ENCODE measurements around the gene PITPNB. TPM values are rescaled to one million over a fixed set of nuclear protein-coding genes. Genes with fewer than 3 reads are reported as not detected.

The PITPNB gene
- total and polyA plus RNA-seq, 2 of the 13 experiments (the other 11 are each of a cell fraction or from before 2014, with no cell fraction given): 17.0 to 30.1 TPM

DNA sequence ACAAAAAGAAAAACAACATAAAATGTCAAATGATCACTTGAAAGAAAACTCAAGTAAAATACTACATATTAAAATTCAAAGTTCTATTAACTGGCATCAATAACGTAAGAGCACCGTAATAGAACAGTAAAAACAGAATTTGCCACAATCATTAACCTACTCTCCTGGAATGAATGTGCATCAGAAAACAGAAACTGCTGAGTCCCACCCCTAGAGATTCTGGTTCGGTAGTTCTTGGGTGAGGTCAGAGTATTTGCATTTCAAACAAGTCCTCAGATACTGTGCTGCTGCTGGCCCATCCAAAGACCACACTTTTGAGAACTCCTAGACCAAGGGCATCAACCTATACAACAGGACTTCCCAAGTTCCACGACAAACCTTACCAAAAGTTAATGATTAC is 23.5 kb downstream of the PITPNB start:
- DNase-seq (ENCODE audit: low spot score): no peak
- TF ChIP-seq, protein P1, sequence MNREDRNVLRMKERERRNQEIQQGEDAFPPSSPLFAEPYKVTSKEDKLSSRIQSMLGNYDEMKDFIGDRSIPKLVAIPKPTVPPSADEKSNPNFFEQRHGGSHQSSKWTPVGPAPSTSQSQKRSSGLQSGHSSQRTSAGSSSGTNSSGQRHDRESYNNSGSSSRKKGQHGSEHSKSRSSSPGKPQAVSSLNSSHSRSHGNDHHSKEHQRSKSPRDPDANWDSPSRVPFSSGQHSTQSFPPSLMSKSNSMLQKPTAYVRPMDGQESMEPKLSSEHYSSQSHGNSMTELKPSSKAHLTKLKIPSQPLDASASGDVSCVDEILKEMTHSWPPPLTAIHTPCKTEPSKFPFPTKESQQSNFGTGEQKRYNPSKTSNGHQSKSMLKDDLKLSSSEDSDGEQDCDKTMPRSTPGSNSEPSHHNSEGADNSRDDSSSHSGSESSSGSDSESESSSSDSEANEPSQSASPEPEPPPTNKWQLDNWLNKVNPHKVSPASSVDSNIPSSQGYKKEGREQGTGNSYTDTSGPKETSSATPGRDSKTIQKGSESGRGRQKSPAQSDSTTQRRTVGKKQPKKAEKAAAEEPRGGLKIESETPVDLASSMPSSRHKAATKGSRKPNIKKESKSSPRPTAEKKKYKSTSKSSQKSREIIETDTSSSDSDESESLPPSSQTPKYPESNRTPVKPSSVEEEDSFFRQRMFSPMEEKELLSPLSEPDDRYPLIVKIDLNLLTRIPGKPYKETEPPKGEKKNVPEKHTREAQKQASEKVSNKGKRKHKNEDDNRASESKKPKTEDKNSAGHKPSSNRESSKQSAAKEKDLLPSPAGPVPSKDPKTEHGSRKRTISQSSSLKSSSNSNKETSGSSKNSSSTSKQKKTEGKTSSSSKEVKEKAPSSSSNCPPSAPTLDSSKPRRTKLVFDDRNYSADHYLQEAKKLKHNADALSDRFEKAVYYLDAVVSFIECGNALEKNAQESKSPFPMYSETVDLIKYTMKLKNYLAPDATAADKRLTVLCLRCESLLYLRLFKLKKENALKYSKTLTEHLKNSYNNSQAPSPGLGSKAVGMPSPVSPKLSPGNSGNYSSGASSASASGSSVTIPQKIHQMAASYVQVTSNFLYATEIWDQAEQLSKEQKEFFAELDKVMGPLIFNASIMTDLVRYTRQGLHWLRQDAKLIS (CRISPR knock-in tag; IDR thresholded peaks at IDR 0.05): no peak
- no peak for TF ChIP-seq ZNF619 (CRISPR knock-in tag; IDR thresholded peaks at IDR 0.05)
- no peak for TF ChIP-seq GATAD1 (CRISPR knock-in tag; IDR thresholded peaks at IDR 0.05)
- TF ChIP-seq ZFP36L1 (CRISPR knock-in tag; IDR thresholded peaks at IDR 0.05): no peak
- TF ChIP-seq, protein P2, sequence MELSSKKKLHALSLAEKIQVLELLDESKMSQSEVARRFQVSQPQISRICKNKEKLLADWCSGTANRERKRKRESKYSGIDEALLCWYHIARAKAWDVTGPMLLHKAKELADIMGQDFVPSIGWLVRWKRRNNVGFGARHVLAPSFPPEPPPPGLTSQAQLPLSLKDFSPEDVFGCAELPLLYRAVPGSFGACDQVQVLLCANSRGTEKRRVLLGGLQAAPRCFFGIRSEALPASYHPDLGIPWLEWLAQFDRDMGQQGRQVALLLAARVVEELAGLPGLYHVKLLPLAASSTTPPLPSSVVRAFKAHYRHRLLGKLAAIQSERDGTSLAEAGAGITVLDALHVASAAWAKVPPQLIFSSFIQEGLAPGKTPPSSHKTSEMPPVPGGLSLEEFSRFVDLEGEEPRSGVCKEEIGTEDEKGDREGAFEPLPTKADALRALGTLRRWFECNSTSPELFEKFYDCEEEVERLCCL (CRISPR knock-in tag; IDR thresholded peaks at IDR 0.05; ENCODE audit: borderline replicate concordance): no peak
- no peak for TF ChIP-seq ZNF496 (CRISPR knock-in tag; IDR thresholded peaks at IDR 0.05; ENCODE audit: insufficient replicate concordance)
- no peak for TF ChIP-seq ZNF207 (IDR thresholded peaks at IDR 0.05; ENCODE audit: borderline replicate concordance)
- no peak for TF ChIP-seq KMT2B (CRISPR knock-in tag; IDR thresholded peaks at IDR 0.05)
- no peak for TF ChIP-seq KLF12 (CRISPR knock-in tag; IDR thresholded peaks at IDR 0.05; ENCODE audit: borderline replicate concordance)
- no peak for TF ChIP-seq ZNF205 (CRISPR knock-in tag; IDR thresholded peaks at IDR 0.05)
- TF ChIP-seq, protein P3, sequence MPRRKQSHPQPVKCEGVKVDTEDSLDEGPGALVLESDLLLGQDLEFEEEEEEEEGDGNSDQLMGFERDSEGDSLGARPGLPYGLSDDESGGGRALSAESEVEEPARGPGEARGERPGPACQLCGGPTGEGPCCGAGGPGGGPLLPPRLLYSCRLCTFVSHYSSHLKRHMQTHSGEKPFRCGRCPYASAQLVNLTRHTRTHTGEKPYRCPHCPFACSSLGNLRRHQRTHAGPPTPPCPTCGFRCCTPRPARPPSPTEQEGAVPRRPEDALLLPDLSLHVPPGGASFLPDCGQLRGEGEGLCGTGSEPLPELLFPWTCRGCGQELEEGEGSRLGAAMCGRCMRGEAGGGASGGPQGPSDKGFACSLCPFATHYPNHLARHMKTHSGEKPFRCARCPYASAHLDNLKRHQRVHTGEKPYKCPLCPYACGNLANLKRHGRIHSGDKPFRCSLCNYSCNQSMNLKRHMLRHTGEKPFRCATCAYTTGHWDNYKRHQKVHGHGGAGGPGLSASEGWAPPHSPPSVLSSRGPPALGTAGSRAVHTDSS (CRISPR knock-in tag; conservative IDR thresholded peaks at IDR 0.05): no peak
- TF ChIP-seq, protein P4, sequence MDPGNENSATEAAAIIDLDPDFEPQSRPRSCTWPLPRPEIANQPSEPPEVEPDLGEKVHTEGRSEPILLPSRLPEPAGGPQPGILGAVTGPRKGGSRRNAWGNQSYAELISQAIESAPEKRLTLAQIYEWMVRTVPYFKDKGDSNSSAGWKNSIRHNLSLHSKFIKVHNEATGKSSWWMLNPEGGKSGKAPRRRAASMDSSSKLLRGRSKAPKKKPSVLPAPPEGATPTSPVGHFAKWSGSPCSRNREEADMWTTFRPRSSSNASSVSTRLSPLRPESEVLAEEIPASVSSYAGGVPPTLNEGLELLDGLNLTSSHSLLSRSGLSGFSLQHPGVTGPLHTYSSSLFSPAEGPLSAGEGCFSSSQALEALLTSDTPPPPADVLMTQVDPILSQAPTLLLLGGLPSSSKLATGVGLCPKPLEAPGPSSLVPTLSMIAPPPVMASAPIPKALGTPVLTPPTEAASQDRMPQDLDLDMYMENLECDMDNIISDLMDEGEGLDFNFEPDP (CRISPR knock-in tag; conservative IDR thresholded peaks at IDR 0.05): no peak
- no peak for TF ChIP-seq ZNF44 (CRISPR knock-in tag; IDR thresholded peaks at IDR 0.05)
- TF ChIP-seq, protein P5, sequence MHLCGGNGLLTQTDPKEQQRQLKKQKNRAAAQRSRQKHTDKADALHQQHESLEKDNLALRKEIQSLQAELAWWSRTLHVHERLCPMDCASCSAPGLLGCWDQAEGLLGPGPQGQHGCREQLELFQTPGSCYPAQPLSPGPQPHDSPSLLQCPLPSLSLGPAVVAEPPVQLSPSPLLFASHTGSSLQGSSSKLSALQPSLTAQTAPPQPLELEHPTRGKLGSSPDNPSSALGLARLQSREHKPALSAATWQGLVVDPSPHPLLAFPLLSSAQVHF (CRISPR knock-in tag; IDR thresholded peaks at IDR 0.05): no peak
- no peak for TF ChIP-seq ZNF382 (CRISPR knock-in tag; IDR thresholded peaks at IDR 0.05; ENCODE audit: borderline replicate concordance)
- TF ChIP-seq, protein P6, sequence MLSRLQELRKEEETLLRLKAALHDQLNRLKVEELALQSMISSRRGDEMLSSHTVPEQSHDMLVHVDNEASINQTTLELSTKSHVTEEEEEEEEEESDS (CRISPR knock-in tag; IDR thresholded peaks at IDR 0.05; ENCODE audit: borderline replicate concordance): no peak
- POLR2A ChIA-PET: no interaction called here
- 80% methylated on average over 4 of the region's 4 CpGs for WGBS (ENCODE audit: low lambda C conversion rate)
- no peak overlapping the region for H3K27ac ChIP-seq (ENCODE audit: extremely low read length, insufficient read depth, low read length)
- no peak overlapping the region for H3K4me2 ChIP-seq (ENCODE audit: low read depth, low read length)
- FAIRE-seq: no peak
- in situ Hi-C loops (cut with HindIII; ENCODE audit: extremely low pct_ligation_motif_present, low pct_unique_long_range_greater_than_20kb) (no loop called here), intact Hi-C loops (cut with micrococcal nuclease; ENCODE audit: unreplicated experiment) (no loop called here)
- peaks cover 15 to 66% of the 10 kb centered on the region in 2 experiments for H3K36me3 ChIP-seq (replicated peaks in 1 of 2; ENCODE audit: control insufficient read depth in 1 of 2, insufficient read depth in 2 of 2, low read length in 2 of 2)
- H2AFZ ChIP-seq (ENCODE audit: low read length): no peak overlapping the region
- ATAC-seq: no peak; the same call in 1 of the 3 replicates
- CTCF ChIA-PET (ENCODE audit: low intra/inter-chr PET ratio, low total read pairs): no interaction called here
- no peak overlapping the region for H3K4me3 ChIP-seq (replicated peaks in 1 of 3; ENCODE audit: insufficient read depth in 1 of 3, low read depth in 2 of 3, low read length in 3 of 3)
- BruUV-seq (replicated peaks): no TSS peak
- no peaks in the 10 kb centered on the region for H3K27me3 ChIP-seq (ENCODE audit: control insufficient read depth in 1 of 2, insufficient read depth in 2 of 2, low read length in 2 of 2)
- H3K4me1 ChIP-seq (ENCODE audit: insufficient read depth, low read length): peaks cover 49% of the 10 kb centered on the region
- peaks cover 2% of the 10 kb centered on the region for H3K79me2 ChIP-seq (ENCODE audit: insufficient read depth, low read length)
- H4K20me1 ChIP-seq (ENCODE audit: insufficient read depth, low read length): 0 out of 2 replicates have a peak, but pooled peaks cover 5% of the 10 kb centered on the region
- H3K9me3 ChIP-seq (ENCODE audit: low read length): no peaks in the 10 kb centered on the region
- H3K9ac ChIP-seq (ENCODE audit: insufficient read depth, low read depth, low read length): no peak overlapping the region
